Heart right ventricle (tissue), 16 donors: ENCODE results near the gene DHRS1. TPM values are rescaled to one million over a fixed set of nuclear protein-coding genes. Genes with fewer than 3 reads are reported as not detected.

Experiments
- ATAC-seq, 8 donors: fragments of 200-7000 bp; cut with Tn5 transposase; one replicate each; pipeline ENCODE4 v1.9.1; 2020; ENCODE audit warnings: mild to moderate bottlenecking in 8 of 8, moderate library complexity in 8 of 8, moderate number of reproducible peaks in 1 of 8
- DNase-seq, 2 donors: peaks; one replicate each; pipeline ENCODE4 v3.0.0-alpha.2; 2020
- H3K27ac ChIP-seq, 10 donors: fragments of 200-600 bp; sonication (generic) in 2 of 10; one replicate each; pipeline versions ENCODE4 v1.5.0 to v1.8.0; 2020 to 2022; ENCODE audit warnings: mild to moderate bottlenecking in 3 of 10
- H3K27me3 ChIP-seq, 7 donors: fragments of 200-600 bp; one replicate each; pipeline ENCODE4 v1.8.0; 2021 to 2022; ENCODE audit warnings: mild to moderate bottlenecking in 2 of 7
- H3K36me3 ChIP-seq, 9 donors: fragments of 200-600 bp; sonication (generic) in 1 of 9; one replicate each; pipeline versions ENCODE4 v1.5.0 to v1.8.0; 2020 to 2022; ENCODE audit warnings: mild to moderate bottlenecking in 2 of 9
- H3K4me1 ChIP-seq, 9 donors: fragments of 200-600 bp; sonication (generic) in 1 of 9; one replicate each; pipeline versions ENCODE4 v1.5.0 to v1.8.0; 2020 to 2022; ENCODE audit warnings: mild to moderate bottlenecking in 4 of 9
- H3K4me3 ChIP-seq, 10 donors: fragments of 200-600 bp; sonication (generic) in 2 of 10; one replicate each; pipeline versions ENCODE4 v1.5.0 to v1.8.0; 2020 to 2022; ENCODE audit warnings: mild to moderate bottlenecking in 7 of 10, moderate library complexity in 2 of 10
- H3K9me3 ChIP-seq, 11 donors: fragments of 200-600 bp in 10 of 11; sonication (generic) in 2 of 11; one replicate each; pipeline versions ENCODE4 v1.5.0 to v1.8.0; 2013 to 2022; ENCODE audit warnings: mild to moderate bottlenecking in 2 of 11, control low read depth in 1 of 11, moderate library complexity in 1 of 11
- WGBS, 2 donors: extraction: QIAGEN DNeasy Blood & Tissue Kit; methylation state at CpG; one replicate each; pipeline ENCODE4 v1.1.7; 2013; ENCODE audit warnings: inconsistent platforms in 1 of 2; 5-methylcytosine and 5-hydroxymethylcytosine counted together
- intact Hi-C, 10 donors: fragments of 100-400 bp; cut with DNase I; formaldehyde crosslinking; loops; one replicate each; pipeline versions ENCODE4 v1.11.1 to v1.14.2; 2022
- polyA plus RNA-seq, 2 donors: library from polyadenylated mRNA; stranded (reverse); fragments of 200-250 nt; gene quantifications; one replicate each; pipeline ENCODE4 v1.2.3, GENCODE V29; 2013
- total RNA-seq, 10 donors: library from RNA; stranded (reverse); fragmentation: NEBNext Ultra II Directional in 3 of 10; extraction: Animal tissue kit (Norgen Biotek cat#: 25700) in 3 of 10; gene quantifications; one replicate each; pipeline versions ENCODE4 v1.2.1 to v1.2.4, GENCODE V29; 2021 to 2023
- TF ChIP-seq, protein P1 (sequence below), 9 donors: fragments of 200-600 bp; sonication (generic) in 2 of 9; IDR thresholded peaks; one replicate each; pipeline versions ENCODE4 v1.5.0 to v1.8.0; 2021 to 2022; ENCODE audit warnings: antibody characterized with exemption in 9 of 9, mild to moderate bottlenecking in 5 of 9, moderate library complexity in 1 of 9
- donor health status: Arrhythmogenic right ventricular cardiomyopathy.
- donor health status: ischemic (EF 13 %, LVEDD 7.1; RV severe dilation, severe dysfunction).
- donor health status: healthy with polysubstance abuse.
- donor health status: DM: no; HTN: yes; CAD: no.
- donor health status: DM: no; HTN: no; CAD: no.
- donor health status: ischemic (EF 25% LVEDD 6.9; RV normal size, moderate dysfunction).
- donor health status: ischemic (EF 25% LVEDD 5.7; RV mildly dilated, moderate dysfunction).
- donor health status: healthy.
- donor health status: DM: yes; HTN: yes; CAD: no.
- donor health status: Ischemic cardiomyopathy.
- donor health status: ischemic (EF 35%, LVEDD 5.7; RV mildly dilated, moderate dysfunction).
- donor health status: nonischemic (EF 11% LVEDD 7.7; RV severe dilation, severe dysfunction).
- donor health status: DM: yes; HTN: yes; CAD: no.
- donor health status: PGD.
- donor health status: ischemic (EF 29% LVEDD 5.4; RV normal size, mild dysfunction).
- donor health status: nonischemic (EF 23%, LVEDD 6.1; RV moderate dilation, normal function).

Gene DHRS1
- total and polyA plus RNA-seq, 12 donors, result 6.9 to 11.6 (median 9.0) TPM

DNA sequence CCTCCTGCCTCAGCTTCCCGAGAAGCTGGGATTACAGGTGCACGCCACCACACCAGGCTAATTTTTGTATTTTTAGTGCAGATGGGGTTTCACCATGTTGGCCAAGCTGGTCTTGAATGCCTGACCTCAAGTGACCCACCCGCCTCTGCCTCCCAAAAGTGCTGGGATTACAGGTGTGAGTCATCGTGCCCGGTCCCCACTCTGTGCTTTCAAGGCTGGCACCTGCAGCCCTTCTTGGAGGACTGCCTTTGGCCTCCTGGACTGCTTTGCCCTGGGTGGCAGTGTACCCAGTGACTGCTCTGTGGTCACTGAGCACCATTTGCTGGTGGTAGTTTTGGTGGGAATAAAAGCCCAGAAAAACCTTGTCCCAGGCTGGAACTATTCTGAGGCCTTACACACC lies 12.6 kb downstream of the DHRS1 start:
- no peak for DNase-seq
- TF ChIP-seq, protein P1, sequence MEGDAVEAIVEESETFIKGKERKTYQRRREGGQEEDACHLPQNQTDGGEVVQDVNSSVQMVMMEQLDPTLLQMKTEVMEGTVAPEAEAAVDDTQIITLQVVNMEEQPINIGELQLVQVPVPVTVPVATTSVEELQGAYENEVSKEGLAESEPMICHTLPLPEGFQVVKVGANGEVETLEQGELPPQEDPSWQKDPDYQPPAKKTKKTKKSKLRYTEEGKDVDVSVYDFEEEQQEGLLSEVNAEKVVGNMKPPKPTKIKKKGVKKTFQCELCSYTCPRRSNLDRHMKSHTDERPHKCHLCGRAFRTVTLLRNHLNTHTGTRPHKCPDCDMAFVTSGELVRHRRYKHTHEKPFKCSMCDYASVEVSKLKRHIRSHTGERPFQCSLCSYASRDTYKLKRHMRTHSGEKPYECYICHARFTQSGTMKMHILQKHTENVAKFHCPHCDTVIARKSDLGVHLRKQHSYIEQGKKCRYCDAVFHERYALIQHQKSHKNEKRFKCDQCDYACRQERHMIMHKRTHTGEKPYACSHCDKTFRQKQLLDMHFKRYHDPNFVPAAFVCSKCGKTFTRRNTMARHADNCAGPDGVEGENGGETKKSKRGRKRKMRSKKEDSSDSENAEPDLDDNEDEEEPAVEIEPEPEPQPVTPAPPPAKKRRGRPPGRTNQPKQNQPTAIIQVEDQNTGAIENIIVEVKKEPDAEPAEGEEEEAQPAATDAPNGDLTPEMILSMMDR (IDR thresholded peaks at IDR 0.05), result no peak
- Histone ChIP-seq H3K4me1 (peaks cover 0 to 9% (median 0%) of the 10 kb centered on the region in 9 donors), H3K27me3 (no peaks in the 10 kb centered on the region), H3K9me3 (no peaks in the 10 kb centered on the region), H3K27ac (no peak overlapping the region), H3K36me3 (peaks cover 0 to 30% (median 18%) of the 10 kb centered on the region in 9 donors), H3K4me3 (no peak overlapping the region)
- WGBS, 2 donors, result 96 to 98% methylated on average over 5 of the region's 5 CpGs
- no peak for ATAC-seq
- intact Hi-C loops, result no loop called here

DNA sequence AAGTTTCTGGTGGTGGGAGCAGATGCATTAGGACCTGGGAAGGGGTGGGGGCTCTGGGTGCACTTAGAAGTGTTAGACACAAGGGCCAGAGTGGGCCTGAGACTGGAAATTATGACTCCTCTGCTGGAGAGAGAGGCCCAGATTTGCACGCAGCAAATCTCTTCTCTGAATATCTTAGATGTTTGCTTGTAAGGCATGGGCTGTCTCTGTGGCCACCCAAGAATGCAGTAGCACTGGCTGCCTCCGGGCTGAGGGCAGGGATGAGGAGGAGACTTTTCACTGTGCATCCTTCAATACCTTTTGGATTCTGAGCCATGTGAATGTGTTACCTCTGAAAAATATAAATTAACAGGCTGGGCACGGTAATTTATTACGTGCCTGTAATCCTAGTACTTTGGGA lies 14.2 kb downstream of the DHRS1 start:
- DNase-seq (no peak), ATAC-seq (no peak)
- 81 to 85% methylated on average over 4 of the region's 4 CpGs for WGBS, 2 donors
- Histone ChIP-seq H3K27me3 (no peaks in the 10 kb centered on the region), H3K36me3 (peaks cover 0 to 13% (median 8%) of the 10 kb centered on the region in 9 donors), H3K27ac (no peak overlapping the region), H3K4me1 (peaks cover 0 to 25% (median 0%) of the 10 kb centered on the region in 9 donors), H3K4me3 (no peak overlapping the region), H3K9me3 (no peaks in the 10 kb centered on the region)
- intact Hi-C loops, result no loop called here
- TF ChIP-seq, protein P1 (IDR thresholded peaks at IDR 0.05), result no peak

DNA sequence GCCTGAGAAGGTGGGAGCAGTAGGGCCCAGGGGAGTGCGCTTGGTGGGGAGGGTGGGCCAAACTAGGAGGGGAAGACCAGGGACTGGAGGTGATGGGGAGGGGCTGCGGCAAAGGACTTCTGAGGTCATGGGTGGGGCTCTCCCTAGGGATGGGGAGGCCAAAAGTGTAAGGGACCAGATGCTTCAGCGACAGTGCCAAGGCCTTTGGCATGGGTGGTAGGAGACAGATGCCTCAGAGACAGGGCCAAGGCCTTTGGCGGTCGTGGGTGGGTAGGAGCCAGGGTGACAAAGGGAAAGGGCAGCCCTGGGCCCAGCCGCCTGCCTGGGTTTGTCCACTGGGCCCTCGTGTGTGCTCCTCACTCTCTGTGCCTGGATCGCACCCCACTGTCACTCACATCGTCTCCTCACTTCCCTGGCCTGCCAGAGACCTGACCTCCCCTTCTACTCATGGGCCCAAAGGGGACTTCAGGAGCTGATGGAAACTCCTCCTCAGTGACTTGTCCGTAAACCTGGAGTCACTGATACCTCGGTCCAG lies 15.0 kb downstream of the DHRS1 start:
- Histone ChIP-seq H3K27me3 (no peaks in the 10 kb centered on the region), H3K9me3 (no peaks in the 10 kb centered on the region), H3K36me3 (peaks cover 0 to 5% (median 2%) of the 10 kb centered on the region in 9 donors), H3K27ac (no peak overlapping the region), H3K4me1 (peaks cover 0 to 33% (median 6%) of the 10 kb centered on the region in 9 donors), H3K4me3 (no peak overlapping the region)
- TF ChIP-seq, protein P1 (IDR thresholded peaks at IDR 0.05), result no peak
- intact Hi-C loops, result no loop called here
- DNase-seq, result no peak
- 64 to 70% methylated on average over 10 to 11 of the region's 11 CpGs for WGBS, 2 donors
- no peak for ATAC-seq

DNA sequence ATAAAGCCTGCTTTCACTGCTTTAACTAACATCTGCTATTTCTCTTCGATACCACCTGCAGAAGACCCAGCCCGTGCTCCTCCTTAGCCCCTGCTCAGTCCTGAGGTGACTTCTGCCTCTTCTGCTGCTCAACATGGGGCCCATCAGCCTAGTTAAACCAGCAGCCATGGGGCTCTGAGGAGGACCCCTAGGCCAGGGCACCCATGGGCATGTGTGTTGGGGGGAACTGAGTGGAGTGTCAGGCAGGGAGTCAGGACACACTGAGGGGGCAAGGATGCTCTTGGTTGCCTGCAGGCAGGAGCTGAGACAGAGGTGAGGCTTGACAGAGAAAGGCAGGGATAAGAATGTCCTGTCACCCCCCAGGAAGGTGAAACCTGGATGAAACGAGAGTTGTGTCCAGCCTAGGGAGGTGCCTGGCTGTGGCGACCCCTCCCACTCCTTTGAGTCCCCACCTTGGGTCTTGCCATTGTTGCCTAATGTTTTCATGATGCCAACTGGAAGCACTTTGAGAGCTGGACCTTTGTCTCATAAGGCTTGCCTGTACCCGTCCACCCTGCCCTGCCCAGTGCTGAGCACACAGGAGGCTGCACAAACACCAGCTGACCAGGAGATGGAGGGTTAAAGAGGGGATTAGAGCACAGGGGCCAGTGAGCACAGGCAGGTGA lies 15.7 kb downstream of the DHRS1 start:
- DNase-seq (no peak), ATAC-seq (no peak)
- Histone ChIP-seq H3K4me3 (no peak overlapping the region), H3K27me3 (no peaks in the 10 kb centered on the region), H3K27ac (no peak overlapping the region), H3K36me3 (no peaks in the 10 kb centered on the region), H3K9me3 (no peaks in the 10 kb centered on the region), H3K4me1 (peaks cover 0 to 39% (median 9%) of the 10 kb centered on the region in 9 donors)
- TF ChIP-seq, protein P1 (IDR thresholded peaks at IDR 0.05), result no peak
- 94% methylated on average over 5 of the region's 5 CpGs for WGBS, 2 donors
- intact Hi-C loops, result no loop called here
